Measurements from ENCODE around the gene ZNF687.

DNA sequence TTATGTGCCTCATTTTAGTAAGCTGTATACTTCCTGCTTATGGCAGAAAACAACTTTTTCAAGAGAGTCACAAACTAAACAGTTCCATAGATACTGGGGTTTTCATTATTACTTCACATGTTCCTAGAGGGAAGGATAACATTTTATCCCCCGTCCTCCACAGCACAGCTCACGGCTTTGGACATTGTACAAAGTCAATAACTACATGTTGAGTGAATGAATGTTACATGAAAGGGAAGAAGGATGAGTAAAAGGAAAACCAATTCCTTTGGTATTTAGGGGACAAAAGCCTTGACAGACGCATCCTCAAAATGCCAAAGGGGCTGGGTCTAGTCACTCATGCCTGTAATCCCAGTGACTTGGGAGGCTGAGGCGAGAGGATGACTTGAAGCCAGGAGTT, 30.3 kb downstream of the ZNF687 start:
- TF ChIP-seq, protein P1, sequence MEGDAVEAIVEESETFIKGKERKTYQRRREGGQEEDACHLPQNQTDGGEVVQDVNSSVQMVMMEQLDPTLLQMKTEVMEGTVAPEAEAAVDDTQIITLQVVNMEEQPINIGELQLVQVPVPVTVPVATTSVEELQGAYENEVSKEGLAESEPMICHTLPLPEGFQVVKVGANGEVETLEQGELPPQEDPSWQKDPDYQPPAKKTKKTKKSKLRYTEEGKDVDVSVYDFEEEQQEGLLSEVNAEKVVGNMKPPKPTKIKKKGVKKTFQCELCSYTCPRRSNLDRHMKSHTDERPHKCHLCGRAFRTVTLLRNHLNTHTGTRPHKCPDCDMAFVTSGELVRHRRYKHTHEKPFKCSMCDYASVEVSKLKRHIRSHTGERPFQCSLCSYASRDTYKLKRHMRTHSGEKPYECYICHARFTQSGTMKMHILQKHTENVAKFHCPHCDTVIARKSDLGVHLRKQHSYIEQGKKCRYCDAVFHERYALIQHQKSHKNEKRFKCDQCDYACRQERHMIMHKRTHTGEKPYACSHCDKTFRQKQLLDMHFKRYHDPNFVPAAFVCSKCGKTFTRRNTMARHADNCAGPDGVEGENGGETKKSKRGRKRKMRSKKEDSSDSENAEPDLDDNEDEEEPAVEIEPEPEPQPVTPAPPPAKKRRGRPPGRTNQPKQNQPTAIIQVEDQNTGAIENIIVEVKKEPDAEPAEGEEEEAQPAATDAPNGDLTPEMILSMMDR (IDR thresholded peaks at IDR 0.05; ENCODE audit: borderline replicate concordance, extremely low read depth, low read length, poor library complexity, severe bottlenecking), result no peak
- TF ChIP-seq EZH2 (IDR thresholded peaks at IDR 0.05; ENCODE audit: borderline replicate concordance, low read depth, low read length, severe bottlenecking), result no peak
